SK-N-SH treated with all-trans-retinoic acid at 6 μM for 48 hours (cell line): ENCODE results near the gene GEMIN5.

ENCODE experiments used
- ATAC-seq: fragments of 200-7000 bp; cut with Tn5 transposase; 3 replicates; pipeline ENCODE4 v1.9.1; 2020; ENCODE audit warnings: mild to moderate bottlenecking, moderate library complexity
- ARNTL ChIP-seq: fragments of 450-650 bp; formaldehyde crosslinking; IDR thresholded peaks from 2 replicates; pipeline ENCODE4 v1.5.0; 2020; ENCODE audit warnings: low read depth, mild to moderate bottlenecking, moderate library complexity, borderline replicate concordance
- BACH2 ChIP-seq: fragments of 250-450 bp; sonication (Bioruptor Pico); IDR thresholded peaks from 2 replicates; pipeline ENCODE4 v1.9.0; 2021; ENCODE audit warnings: mild to moderate bottlenecking, borderline replicate concordance
- CSDC2 ChIP-seq: fragments of 250-450 bp; sonication (Bioruptor Pico); IDR thresholded peaks from 2 replicates; pipeline ENCODE4 v1.5.0; 2020; ENCODE audit warnings: mild to moderate bottlenecking, moderate library complexity
- ESRRG ChIP-seq: fragments of 250-450 bp; sonication (Bioruptor Pico); IDR thresholded peaks from 2 replicates; pipeline ENCODE4 v1.6.1; 2021; ENCODE audit warnings: mild to moderate bottlenecking
- ISL1 ChIP-seq: fragments of 250-450 bp; sonication (Bioruptor Pico); IDR thresholded peaks from 2 replicates; pipeline ENCODE4 v2.1.2; 2022; ENCODE audit warnings: mild to moderate bottlenecking, moderate library complexity
- OSR1 ChIP-seq: fragments of 250-450 bp; sonication (Bioruptor Pico); IDR thresholded peaks from 2 replicates; pipeline ENCODE4 v1.8.0; 2022; ENCODE audit warnings: moderate library complexity, mild to moderate bottlenecking, inconsistent platforms
- RARB ChIP-seq: fragments of 250-450 bp; sonication (Bioruptor Pico); IDR thresholded peaks from 2 replicates; pipeline ENCODE4 v1.8.0; 2021; ENCODE audit warnings: mild to moderate bottlenecking, moderate library complexity
- SNAI2 ChIP-seq: fragments of 250-450 bp; sonication (Bioruptor Pico); IDR thresholded peaks from 2 replicates; pipeline ENCODE4 v1.5.0; 2020; ENCODE audit warnings: mild to moderate bottlenecking, moderate library complexity
- TOX ChIP-seq: fragments of 250-450 bp; sonication (Bioruptor Pico); IDR thresholded peaks from 2 replicates; pipeline ENCODE4 v1.8.0; 2021; ENCODE audit warnings: mild to moderate bottlenecking, moderate library complexity, borderline replicate concordance
- ZC3H10 ChIP-seq: fragments of 250-450 bp; sonication (Bioruptor Pico); IDR thresholded peaks from 2 replicates; pipeline ENCODE4 v1.5.1; 2021; ENCODE audit warnings: mild to moderate bottlenecking, moderate library complexity
- ZNF565 ChIP-seq: fragments of 450-650 bp; formaldehyde crosslinking; conservative IDR thresholded peaks from 2 replicates; pipeline ENCODE4 v1.5.0; 2020; ENCODE audit warnings: low read depth, mild to moderate bottlenecking, moderate library complexity
- ZNF70 ChIP-seq: fragments of 450-650 bp; formaldehyde crosslinking; IDR thresholded peaks from 2 replicates; pipeline ENCODE4 v1.5.0; 2020; ENCODE audit warnings: mild to moderate bottlenecking, moderate library complexity
- ZNF8 ChIP-seq: fragments of 450-650 bp; formaldehyde crosslinking; IDR thresholded peaks from 2 replicates; pipeline ENCODE4 v1.5.0; 2020; ENCODE audit warnings: mild to moderate bottlenecking, moderate library complexity
- TF ChIP-seq, protein P1 (sequence below): fragments of 250-450 bp; sonication (Bioruptor Pico); IDR thresholded peaks from 2 replicates; pipeline ENCODE4 v1.5.1; 2020; ENCODE audit warnings: low read depth, mild to moderate bottlenecking, moderate library complexity
- TF ChIP-seq, protein P2 (sequence below): fragments of 250-450 bp; sonication (Bioruptor Pico); IDR thresholded peaks from 2 replicates; pipeline ENCODE4 v1.5.1; 2021; ENCODE audit warnings: mild to moderate bottlenecking, moderate library complexity
- TF ChIP-seq, protein P3 (sequence below): fragments of 250-450 bp; sonication (Bioruptor Pico); IDR thresholded peaks from 2 replicates; pipeline ENCODE4 v1.5.0; 2020; ENCODE audit warnings: mild to moderate bottlenecking, moderate library complexity
- TF ChIP-seq, protein P4 (sequence below): fragments of 250-450 bp; sonication (Bioruptor Pico); IDR thresholded peaks from 2 replicates; pipeline ENCODE4 v1.8.0; 2021; ENCODE audit warnings: low read depth, mild to moderate bottlenecking, moderate library complexity, borderline replicate concordance
- TF ChIP-seq, protein P5 (sequence below): fragments of 250-450 bp; sonication (Bioruptor Pico); IDR thresholded peaks from 2 replicates; pipeline ENCODE4 v1.8.0; 2020; ENCODE audit warnings: mild to moderate bottlenecking, moderate library complexity, borderline replicate concordance

Gene GEMIN5

DNA sequence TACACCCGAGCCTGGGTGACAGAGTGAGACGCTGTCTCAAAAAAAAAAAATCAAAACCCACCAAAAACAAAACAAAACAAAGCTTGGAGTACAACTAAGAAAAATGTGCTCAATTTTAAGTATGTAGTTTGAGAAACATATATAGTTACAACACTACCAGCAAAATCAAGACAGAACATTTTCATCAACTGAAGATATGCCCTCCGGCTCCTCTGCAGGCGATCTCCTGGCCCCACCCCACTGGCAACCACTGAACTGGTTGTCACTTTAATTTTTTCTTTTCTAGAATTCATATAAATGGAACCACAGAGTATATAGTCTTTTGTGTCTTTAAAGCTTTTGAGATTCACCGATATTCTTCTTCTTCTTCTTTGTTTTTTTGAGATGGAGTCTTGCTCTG, 44.6 kb downstream of the GEMIN5 start:
- no peak for ATAC-seq
- no peak for TF ChIP-seq ISL1 (CRISPR knock-in tag)
- TF ChIP-seq ZNF8 (CRISPR knock-in tag) = no peak
- no peak for TF ChIP-seq ZC3H10 (CRISPR knock-in tag)
- no peak for TF ChIP-seq CSDC2 (CRISPR knock-in tag)
- TF ChIP-seq, protein P1, sequence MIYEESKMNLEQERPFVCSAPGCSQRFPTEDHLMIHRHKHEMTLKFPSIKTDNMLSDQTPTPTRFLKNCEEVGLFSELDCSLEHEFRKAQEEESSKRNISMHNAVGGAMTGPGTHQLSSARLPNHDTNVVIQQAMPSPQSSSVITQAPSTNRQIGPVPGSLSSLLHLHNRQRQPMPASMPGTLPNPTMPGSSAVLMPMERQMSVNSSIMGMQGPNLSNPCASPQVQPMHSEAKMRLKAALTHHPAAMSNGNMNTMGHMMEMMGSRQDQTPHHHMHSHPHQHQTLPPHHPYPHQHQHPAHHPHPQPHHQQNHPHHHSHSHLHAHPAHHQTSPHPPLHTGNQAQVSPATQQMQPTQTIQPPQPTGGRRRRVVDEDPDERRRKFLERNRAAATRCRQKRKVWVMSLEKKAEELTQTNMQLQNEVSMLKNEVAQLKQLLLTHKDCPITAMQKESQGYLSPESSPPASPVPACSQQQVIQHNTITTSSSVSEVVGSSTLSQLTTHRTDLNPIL (CRISPR knock-in tag) = no peak
- TF ChIP-seq OSR1 (CRISPR knock-in tag) = no peak
- no peak for TF ChIP-seq BACH2
- TF ChIP-seq, protein P2, sequence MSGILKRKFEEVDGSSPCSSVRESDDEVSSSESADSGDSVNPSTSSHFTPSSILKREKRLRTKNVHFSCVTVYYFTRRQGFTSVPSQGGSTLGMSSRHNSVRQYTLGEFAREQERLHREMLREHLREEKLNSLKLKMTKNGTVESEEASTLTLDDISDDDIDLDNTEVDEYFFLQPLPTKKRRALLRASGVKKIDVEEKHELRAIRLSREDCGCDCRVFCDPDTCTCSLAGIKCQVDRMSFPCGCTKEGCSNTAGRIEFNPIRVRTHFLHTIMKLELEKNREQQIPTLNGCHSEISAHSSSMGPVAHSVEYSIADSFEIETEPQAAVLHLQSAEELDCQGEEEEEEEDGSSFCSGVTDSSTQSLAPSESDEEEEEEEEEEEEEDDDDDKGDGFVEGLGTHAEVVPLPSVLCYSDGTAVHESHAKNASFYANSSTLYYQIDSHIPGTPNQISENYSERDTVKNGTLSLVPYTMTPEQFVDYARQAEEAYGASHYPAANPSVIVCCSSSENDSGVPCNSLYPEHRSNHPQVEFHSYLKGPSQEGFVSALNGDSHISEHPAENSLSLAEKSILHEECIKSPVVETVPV (CRISPR knock-in tag) = no peak
- TF ChIP-seq RARB (CRISPR knock-in tag) = no peak
- no peak for TF ChIP-seq TOX (CRISPR knock-in tag)
- no peak for TF ChIP-seq ESRRG (CRISPR knock-in tag)
- no peak for TF ChIP-seq SNAI2

DNA sequence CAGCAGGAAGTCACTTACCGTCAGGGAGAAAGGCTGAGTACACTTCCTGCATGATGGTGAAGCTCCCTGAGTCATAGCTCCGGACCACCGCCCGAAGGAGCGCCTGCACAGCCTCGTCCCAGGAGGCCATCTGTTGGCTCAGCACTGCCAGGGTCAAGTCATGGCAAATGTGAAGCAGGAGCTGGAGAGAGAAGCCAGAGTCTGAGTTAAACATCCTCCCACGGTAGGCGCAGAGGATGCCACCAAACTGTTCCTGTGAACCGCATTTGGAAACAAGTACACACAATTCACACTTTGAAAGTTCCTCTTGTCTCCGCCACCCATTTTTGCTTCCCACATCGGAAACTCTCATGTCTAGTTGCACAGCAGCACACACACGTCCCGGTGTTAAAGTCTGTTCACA, 45.6 kb downstream of the GEMIN5 start:
- no peak for ATAC-seq
- TF ChIP-seq ARNTL (CRISPR knock-in tag) (no peak), SNAI2 (no peak), ZNF565 (CRISPR knock-in tag) (no peak), RARB (CRISPR knock-in tag) (no peak)
- TF ChIP-seq, protein P1 (CRISPR knock-in tag) = no peak
- TF ChIP-seq, protein P3, sequence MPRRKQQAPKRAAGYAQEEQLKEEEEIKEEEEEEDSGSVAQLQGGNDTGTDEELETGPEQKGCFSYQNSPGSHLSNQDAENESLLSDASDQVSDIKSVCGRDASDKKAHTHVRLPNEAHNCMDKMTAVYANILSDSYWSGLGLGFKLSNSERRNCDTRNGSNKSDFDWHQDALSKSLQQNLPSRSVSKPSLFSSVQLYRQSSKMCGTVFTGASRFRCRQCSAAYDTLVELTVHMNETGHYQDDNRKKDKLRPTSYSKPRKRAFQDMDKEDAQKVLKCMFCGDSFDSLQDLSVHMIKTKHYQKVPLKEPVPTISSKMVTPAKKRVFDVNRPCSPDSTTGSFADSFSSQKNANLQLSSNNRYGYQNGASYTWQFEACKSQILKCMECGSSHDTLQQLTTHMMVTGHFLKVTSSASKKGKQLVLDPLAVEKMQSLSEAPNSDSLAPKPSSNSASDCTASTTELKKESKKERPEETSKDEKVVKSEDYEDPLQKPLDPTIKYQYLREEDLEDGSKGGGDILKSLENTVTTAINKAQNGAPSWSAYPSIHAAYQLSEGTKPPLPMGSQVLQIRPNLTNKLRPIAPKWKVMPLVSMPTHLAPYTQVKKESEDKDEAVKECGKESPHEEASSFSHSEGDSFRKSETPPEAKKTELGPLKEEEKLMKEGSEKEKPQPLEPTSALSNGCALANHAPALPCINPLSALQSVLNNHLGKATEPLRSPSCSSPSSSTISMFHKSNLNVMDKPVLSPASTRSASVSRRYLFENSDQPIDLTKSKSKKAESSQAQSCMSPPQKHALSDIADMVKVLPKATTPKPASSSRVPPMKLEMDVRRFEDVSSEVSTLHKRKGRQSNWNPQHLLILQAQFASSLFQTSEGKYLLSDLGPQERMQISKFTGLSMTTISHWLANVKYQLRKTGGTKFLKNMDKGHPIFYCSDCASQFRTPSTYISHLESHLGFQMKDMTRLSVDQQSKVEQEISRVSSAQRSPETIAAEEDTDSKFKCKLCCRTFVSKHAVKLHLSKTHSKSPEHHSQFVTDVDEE = no peak
- TF ChIP-seq, protein P4, sequence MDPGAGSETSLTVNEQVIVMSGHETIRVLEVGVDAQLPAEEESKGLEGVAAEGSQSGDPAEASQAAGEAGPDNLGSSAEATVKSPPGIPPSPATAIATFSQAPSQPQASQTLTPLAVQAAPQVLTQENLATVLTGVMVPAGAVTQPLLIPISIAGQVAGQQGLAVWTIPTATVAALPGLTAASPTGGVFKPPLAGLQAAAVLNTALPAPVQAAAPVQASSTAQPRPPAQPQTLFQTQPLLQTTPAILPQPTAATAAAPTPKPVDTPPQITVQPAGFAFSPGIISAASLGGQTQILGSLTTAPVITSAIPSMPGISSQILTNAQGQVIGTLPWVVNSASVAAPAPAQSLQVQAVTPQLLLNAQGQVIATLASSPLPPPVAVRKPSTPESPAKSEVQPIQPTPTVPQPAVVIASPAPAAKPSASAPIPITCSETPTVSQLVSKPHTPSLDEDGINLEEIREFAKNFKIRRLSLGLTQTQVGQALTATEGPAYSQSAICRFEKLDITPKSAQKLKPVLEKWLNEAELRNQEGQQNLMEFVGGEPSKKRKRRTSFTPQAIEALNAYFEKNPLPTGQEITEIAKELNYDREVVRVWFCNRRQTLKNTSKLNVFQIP (CRISPR knock-in tag) = no peak

DNA sequence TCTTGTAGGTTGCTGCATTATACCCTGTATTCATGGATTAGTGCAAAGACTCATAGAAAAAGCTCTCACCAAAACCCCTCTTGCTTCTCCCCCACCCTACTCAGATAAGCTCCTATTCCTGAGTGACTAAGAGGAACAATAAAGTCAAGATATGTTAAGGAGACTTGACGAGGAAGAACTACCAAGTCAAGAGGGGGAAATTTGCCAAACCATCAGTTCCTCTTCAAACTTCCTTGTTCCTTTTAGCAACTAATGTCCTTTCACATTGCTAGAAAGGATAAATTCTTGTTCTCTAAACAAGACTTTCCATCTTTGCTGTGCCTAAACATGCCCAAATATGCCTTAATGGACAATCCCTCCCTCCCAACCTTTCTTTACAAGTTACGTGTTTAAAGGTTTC, 52.6 kb downstream of the GEMIN5 start:
- TF ChIP-seq, protein P5, sequence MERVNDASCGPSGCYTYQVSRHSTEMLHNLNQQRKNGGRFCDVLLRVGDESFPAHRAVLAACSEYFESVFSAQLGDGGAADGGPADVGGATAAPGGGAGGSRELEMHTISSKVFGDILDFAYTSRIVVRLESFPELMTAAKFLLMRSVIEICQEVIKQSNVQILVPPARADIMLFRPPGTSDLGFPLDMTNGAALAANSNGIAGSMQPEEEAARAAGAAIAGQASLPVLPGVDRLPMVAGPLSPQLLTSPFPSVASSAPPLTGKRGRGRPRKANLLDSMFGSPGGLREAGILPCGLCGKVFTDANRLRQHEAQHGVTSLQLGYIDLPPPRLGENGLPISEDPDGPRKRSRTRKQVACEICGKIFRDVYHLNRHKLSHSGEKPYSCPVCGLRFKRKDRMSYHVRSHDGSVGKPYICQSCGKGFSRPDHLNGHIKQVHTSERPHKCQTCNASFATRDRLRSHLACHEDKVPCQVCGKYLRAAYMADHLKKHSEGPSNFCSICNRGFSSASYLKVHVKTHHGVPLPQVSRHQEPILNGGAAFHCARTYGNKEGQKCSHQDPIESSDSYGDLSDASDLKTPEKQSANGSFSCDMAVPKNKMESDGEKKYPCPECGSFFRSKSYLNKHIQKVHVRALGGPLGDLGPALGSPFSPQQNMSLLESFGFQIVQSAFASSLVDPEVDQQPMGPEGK (CRISPR knock-in tag) = no peak
- TF ChIP-seq, protein P1 (CRISPR knock-in tag) = no peak
- no peak for TF ChIP-seq ZNF70 (CRISPR knock-in tag)
- no peak for ATAC-seq
